Neural cell (in vitro differentiated cells): ENCODE results near the gene CCNL2. TPM values are rescaled to one million over a fixed set of nuclear protein-coding genes. Genes with fewer than 3 reads are reported as not detected.

Experiments
- H2AFZ ChIP-seq: fragments of 200-600, 300-800 bp; sonication (generic), shearing (Covaris generic); 2 replicates; pipeline ENCODE4 v1.6.0; 2014; ENCODE audit warnings: low read depth, mild to moderate bottlenecking, antibody characterized with exemption, low read length, moderate library complexity
- H3F3A ChIP-seq: fragments of 200-600 bp; shearing (Covaris generic); 2 replicates; pipeline ENCODE4 v1.6.1; 2016; ENCODE audit warnings: mild to moderate bottlenecking, moderate library complexity, mixed read lengths, antibody characterized with exemption, low read length; ENCODE audit not compliant: insufficient read depth, poor library complexity, severe bottlenecking
- H3K27ac ChIP-seq: fragments of 200-600, 300-800 bp; sonication (generic), shearing (Covaris generic); 2 replicates; pipeline ENCODE4 v1.5.1; 2014; ENCODE audit warnings: mild to moderate bottlenecking, low read length, moderate library complexity
- H3K27me3 ChIP-seq: fragments of 300-800, 200-600 bp; sonication (generic), shearing (Covaris generic); 2 replicates; pipeline ENCODE4 v1.6.0; 2014; ENCODE audit warnings: mild to moderate bottlenecking, low read depth, low read length, moderate library complexity; ENCODE audit not compliant: insufficient read depth
- H3K36me3 ChIP-seq: fragments of 300-800, 200-600 bp; sonication (generic), shearing (Covaris generic); 2 replicates; pipeline ENCODE4 v1.5.1; 2014; ENCODE audit warnings: mild to moderate bottlenecking, antibody characterized with exemption, low read length, moderate library complexity; ENCODE audit not compliant: insufficient read depth
- H3K4me2 ChIP-seq: fragments of 300-800, 200-600 bp; sonication (generic), shearing (Covaris generic); 2 replicates; pipeline ENCODE4 v1.6.0; 2014; ENCODE audit warnings: mild to moderate bottlenecking, low read length
- H3K4me3 ChIP-seq: fragments of 300-800, 200-600 bp; sonication (generic), shearing (Covaris generic); 2 replicates; pipeline ENCODE4 v1.5.1; 2014; ENCODE audit warnings: mild to moderate bottlenecking, low read length, moderate library complexity
- H3K79me2 ChIP-seq: fragments of 200-600 bp; shearing (Covaris generic); replicated peaks from 2 replicates; pipeline ENCODE4 v1.6.0; 2014; ENCODE audit warnings: mild to moderate bottlenecking, low read length, moderate library complexity; ENCODE audit not compliant: insufficient read depth
- H3K9ac ChIP-seq: fragments of 300-800, 200-600 bp; sonication (generic), shearing (Covaris generic); 2 replicates; pipeline ENCODE4 v1.6.1; 2016; ENCODE audit warnings: mild to moderate bottlenecking, low read length, mixed read lengths
- H3K9me2 ChIP-seq: fragments of 200-600 bp; shearing (Covaris generic); 2 replicates; pipeline ENCODE4 v1.6.1; 2016; ENCODE audit warnings: mild to moderate bottlenecking, low read length, mixed read lengths; ENCODE audit not compliant: insufficient read depth
- H3K9me3 ChIP-seq: fragments of 200-600, 300-800 bp; sonication (generic), shearing (Covaris generic); 2 replicates; pipeline ENCODE4 v1.6.1; 2016; ENCODE audit warnings: mild to moderate bottlenecking, mixed run types, low read length, moderate library complexity, mixed read lengths
- H4K20me1 ChIP-seq: fragments of 200-600 bp; shearing (Covaris generic); 2 replicates; pipeline ENCODE4 v1.6.1; 2016; ENCODE audit warnings: mild to moderate bottlenecking, mixed run types; ENCODE audit not compliant: insufficient read depth
- EP300 ChIP-seq: fragments of 450-650 bp; conservative IDR thresholded peaks from 2 replicates; pipeline ENCODE4 v1.6.1; 2014; ENCODE audit warnings: antibody characterized with exemption, mild to moderate bottlenecking, moderate library complexity; ENCODE audit not compliant: poor library complexity, severe bottlenecking
- EZH2 ChIP-seq: fragments of 200-600, 300-800 bp; shearing (Covaris generic), sonication (generic); IDR thresholded peaks from 2 replicates; pipeline ENCODE4 v1.6.1; 2014; ENCODE audit warnings: antibody characterized with exemption, low read length, borderline replicate concordance, mild to moderate bottlenecking; ENCODE audit not compliant: insufficient read depth, poor library complexity, severe bottlenecking
- MXI1 ChIP-seq: fragments of 450-650 bp; conservative IDR thresholded peaks from 2 replicates; pipeline ENCODE4 v1.6.1; 2014; ENCODE audit warnings: antibody characterized with exemption, mild to moderate bottlenecking; ENCODE audit not compliant: poor library complexity, severe bottlenecking
- POLR2AphosphoS5 ChIP-seq: IDR thresholded peaks from 2 replicates; pipeline ENCODE4 v1.6.1; 2012
- RAD21 ChIP-seq: fragments of 450-650 bp; conservative IDR thresholded peaks from 2 replicates; pipeline ENCODE4 v1.6.1; 2014; ENCODE audit warnings: antibody characterized with exemption, mild to moderate bottlenecking, moderate library complexity
- REST ChIP-seq: IDR thresholded peaks from 2 replicates; pipeline ENCODE4 v1.6.1; 2012; ENCODE audit warnings: borderline replicate concordance
- SMC3 ChIP-seq: fragments of 450-650 bp; conservative IDR thresholded peaks from 2 replicates; pipeline ENCODE4 v1.6.1; 2014; ENCODE audit warnings: antibody characterized with exemption, mild to moderate bottlenecking, moderate library complexity; ENCODE audit not compliant: poor library complexity
- TAF1 ChIP-seq: IDR thresholded peaks from 2 replicates; pipeline ENCODE4 v1.6.1; 2012; ENCODE audit warnings: low read depth
- polyA plus RNA-seq: library from polyadenylated mRNA; depleted of rRNA; stranded (reverse); fragments of >200 nt; gene quantifications from 2 replicates; pipeline ENCODE4 v1.2.3, GENCODE V29; 2014
- TF ChIP-seq, protein P1 (sequence below): fragments of 450-650 bp; IDR thresholded peaks from 2 replicates; pipeline ENCODE4 v1.5.1; 2014; ENCODE audit warnings: antibody characterized with exemption, mild to moderate bottlenecking, moderate library complexity; ENCODE audit not compliant: poor library complexity, severe bottlenecking

The CCNL2 gene
- polyA plus RNA-seq, 1 donor from 2014 or later = 696 TPM

GRCh38 chr1:1347026-1347595 lies 52.0 kb downstream of the CCNL2 start:
- Histone ChIP-seq H3F3A (no peaks in the 10 kb centered on the region), H3K4me2 (no peak overlapping the region), H3K27me3 (no peaks in the 10 kb centered on the region), H3K9ac (no peak overlapping the region), H3K79me2 (peaks cover 12% of the 10 kb centered on the region), H3K27ac (no peak overlapping the region), H3K4me3 (peak overlapping the region; percentile 82), H3K36me3 (no peaks in the 10 kb centered on the region), H3K9me3 (no peaks in the 10 kb centered on the region), H2AFZ (no peak overlapping the region), H3K9me2 (no peaks in the 10 kb centered on the region), H4K20me1 (peaks cover 13% of the 10 kb centered on the region)
- TF ChIP-seq EZH2 = no peak
- no peak for TF ChIP-seq MXI1
- no peak for TF ChIP-seq POLR2AphosphoS5
- no peak for TF ChIP-seq SMC3

DNA sequence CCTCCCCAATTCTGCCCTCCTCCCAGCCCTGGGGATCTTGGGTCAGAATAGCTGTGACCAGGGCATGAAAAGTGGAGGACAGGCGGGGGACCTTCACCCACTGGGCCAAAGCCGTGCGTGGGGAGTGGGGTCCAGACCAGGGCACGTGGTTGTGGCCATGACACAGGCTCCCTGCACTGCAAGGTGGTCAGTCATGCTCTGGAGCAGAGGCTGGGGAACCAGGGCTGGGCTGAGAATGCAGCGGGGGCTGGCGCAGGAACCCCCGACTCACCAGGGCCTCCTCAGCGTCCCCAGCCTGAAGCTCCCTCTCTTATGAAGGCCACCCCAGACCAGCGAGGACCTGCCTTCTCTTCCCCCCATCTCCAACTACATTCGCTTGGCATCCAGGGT lies 52.6 kb downstream of the CCNL2 start:
- H3K27ac ChIP-seq = no peak overlapping the region
- H3K4me3 ChIP-seq = peak overlapping the region; percentile 82
- H3K9ac ChIP-seq = no peak overlapping the region
- H3F3A ChIP-seq = no peaks in the 10 kb centered on the region
- no peaks in the 10 kb centered on the region for H3K9me3 ChIP-seq
- no peaks in the 10 kb centered on the region for H3K9me2 ChIP-seq
- H3K27me3 ChIP-seq = no peaks in the 10 kb centered on the region
- peaks cover 13% of the 10 kb centered on the region for H4K20me1 ChIP-seq
- H3K4me2 ChIP-seq = no peak overlapping the region
- peaks cover 12% of the 10 kb centered on the region for H3K79me2 ChIP-seq
- no peaks in the 10 kb centered on the region for H3K36me3 ChIP-seq
- H2AFZ ChIP-seq = no peak overlapping the region
- TF ChIP-seq RAD21 (no peak), EP300 (no peak), POLR2AphosphoS5 (no peak), TAF1 (no peak)

- no peak overlapping the region for H3K27ac ChIP-seq
- no peaks in the 10 kb centered on the region for H3F3A ChIP-seq
- TF ChIP-seq REST (no peak), SMC3 (no peak), TAF1 (no peak), EP300 (no peak), MXI1 (no peak), RAD21 (no peak), EZH2 (no peak), POLR2AphosphoS5 (no peak)
- TF ChIP-seq, protein P1, sequence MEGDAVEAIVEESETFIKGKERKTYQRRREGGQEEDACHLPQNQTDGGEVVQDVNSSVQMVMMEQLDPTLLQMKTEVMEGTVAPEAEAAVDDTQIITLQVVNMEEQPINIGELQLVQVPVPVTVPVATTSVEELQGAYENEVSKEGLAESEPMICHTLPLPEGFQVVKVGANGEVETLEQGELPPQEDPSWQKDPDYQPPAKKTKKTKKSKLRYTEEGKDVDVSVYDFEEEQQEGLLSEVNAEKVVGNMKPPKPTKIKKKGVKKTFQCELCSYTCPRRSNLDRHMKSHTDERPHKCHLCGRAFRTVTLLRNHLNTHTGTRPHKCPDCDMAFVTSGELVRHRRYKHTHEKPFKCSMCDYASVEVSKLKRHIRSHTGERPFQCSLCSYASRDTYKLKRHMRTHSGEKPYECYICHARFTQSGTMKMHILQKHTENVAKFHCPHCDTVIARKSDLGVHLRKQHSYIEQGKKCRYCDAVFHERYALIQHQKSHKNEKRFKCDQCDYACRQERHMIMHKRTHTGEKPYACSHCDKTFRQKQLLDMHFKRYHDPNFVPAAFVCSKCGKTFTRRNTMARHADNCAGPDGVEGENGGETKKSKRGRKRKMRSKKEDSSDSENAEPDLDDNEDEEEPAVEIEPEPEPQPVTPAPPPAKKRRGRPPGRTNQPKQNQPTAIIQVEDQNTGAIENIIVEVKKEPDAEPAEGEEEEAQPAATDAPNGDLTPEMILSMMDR = no peak
- H3K9ac ChIP-seq = no peak overlapping the region
- no peak overlapping the region for H3K4me3 ChIP-seq
- H3K9me3 ChIP-seq = no peaks in the 10 kb centered on the region
- no peaks in the 10 kb centered on the region for H3K36me3 ChIP-seq
- H3K27me3 ChIP-seq = no peaks in the 10 kb centered on the region
- no peak overlapping the region for H3K4me2 ChIP-seq
- H2AFZ ChIP-seq = no peak overlapping the region
- H3K9me2 ChIP-seq = no peaks in the 10 kb centered on the region
- H4K20me1 ChIP-seq = peaks cover 13% of the 10 kb centered on the region
- peaks cover 12% of the 10 kb centered on the region for H3K79me2 ChIP-seq
Measured at GRCh38 chr1:1345860-1346500, 53.2 kb downstream of the CCNL2 start.
